GM18868 (cell line): ENCODE results near the gene AP2A2.

Experiments
- ATAC-seq: cut with Tn5 transposase; IDR thresholded peaks from one replicate; pipeline ENCODE4 v1.9.1; 2021; ENCODE audit warnings: mild to moderate bottlenecking, moderate library complexity; ENCODE audit not compliant: unreplicated experiment

Gene AP2A2

DNA sequence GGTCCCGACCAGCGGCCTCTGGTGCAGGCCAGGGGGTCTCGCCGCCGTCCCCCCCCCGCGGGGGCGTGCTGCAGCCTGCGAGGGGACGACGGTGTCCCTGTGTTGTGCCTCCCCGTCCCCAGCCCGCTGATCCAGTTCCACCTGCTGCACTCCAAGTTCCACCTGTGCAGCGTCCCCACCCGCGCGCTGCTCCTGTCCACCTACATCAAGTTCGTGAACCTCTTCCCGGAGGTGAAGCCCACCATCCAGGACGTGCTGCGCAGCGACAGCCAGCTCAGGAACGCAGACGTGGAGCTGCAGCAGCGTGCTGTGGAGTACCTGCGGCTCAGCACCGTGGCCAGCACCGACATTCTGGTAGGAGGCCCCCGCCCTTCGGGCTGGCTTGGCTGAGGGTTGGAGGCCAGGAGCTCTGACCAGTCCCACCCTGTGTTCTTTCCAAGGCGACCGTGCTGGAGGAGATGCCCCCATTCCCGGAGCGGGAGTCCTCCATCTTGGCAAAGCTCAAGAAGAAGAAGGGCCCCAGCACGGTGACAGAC is 68.0 kb downstream of the AP2A2 start:
- ATAC-seq = no peak

DNA sequence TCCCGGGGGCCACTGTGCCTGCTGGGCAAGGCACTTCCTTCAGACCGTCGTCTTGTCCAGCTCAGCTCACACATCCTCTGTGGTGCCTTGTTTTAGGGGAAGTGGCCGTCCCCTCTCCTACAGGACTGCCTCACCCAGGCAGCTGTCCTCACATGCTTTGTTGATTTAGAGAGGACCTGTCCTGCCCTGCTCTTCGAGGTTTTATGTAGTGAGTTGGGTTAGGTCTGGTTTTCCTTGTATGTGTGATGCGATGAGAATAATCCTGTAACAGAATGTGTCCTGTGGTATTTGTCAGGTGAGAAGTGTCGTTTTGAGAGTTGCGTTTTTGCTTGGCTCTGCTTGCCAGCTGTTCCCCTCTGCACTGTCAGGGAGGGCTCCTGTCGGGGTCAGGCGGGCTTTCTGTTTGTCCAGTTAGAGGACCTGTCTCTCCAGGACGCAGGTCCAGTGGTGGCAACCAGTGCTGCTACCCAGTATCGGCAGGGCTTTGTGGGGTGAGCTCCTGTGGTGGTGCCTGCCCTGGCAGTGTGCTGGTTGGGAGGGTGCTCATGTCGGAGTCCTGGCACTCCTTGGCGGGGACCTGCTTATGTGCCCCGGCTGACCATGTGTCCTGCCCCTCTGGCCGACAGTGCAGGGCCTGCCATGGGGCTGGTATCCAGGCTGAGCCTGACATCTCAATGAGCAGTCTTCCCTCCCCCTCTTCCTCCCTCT is 69.5 kb downstream of the AP2A2 start:
- no peak for ATAC-seq

DNA sequence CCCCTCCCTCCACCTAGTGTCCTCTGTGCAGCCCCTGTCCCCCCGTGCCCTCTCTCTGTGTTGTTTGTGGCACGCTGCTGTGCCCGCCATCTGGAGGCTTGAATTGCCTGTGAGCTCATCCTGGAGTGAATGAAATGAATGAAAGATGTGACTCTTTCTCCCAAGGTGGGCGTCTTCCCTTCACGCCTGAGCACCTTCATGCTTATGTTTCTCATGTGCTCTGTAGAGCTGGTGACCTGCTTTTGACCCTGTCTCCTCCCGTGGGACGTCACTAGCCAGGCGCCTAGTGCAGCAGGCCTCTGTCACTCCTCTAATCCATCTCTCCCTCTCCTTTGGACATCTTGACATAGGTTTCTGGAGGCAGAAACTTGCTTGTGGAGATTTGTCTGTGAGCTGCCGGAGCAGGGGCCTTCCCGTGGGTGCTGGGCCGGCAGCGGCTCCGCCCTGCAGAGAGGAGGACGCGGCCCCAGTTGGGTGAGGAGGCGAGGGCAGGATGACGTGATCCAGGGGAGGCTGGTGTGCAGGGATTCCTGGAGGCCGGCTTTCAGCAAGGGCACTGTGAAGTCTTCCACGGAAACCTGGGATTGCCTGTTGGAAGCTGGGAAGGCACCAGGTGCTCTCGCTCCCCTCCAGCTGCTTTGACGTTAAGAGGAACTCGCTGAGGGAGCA is 70.2 kb downstream of the AP2A2 start:
- peak; percentile 57 for ATAC-seq

DNA sequence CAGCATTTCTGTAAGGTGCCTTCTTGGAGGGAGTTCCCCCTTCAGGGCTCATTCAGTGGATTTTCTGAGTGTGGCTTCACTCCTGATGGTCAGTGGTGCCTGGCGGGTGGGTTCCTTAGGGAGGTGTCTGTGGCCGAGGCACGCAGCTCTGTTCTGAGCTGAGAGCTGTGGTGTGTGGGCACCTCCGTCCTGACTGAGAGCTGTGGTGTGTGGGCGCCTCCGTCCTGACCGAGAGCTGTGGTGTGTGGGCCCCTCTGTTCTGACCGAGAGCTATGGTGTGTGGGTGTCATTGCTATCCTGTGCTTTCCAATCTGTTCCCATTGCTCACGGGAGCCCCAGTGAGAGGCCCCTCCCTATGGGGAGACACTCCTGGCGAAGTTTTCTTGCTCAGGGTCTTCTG is 71.0 kb downstream of the AP2A2 start:
- ATAC-seq = no peak

DNA sequence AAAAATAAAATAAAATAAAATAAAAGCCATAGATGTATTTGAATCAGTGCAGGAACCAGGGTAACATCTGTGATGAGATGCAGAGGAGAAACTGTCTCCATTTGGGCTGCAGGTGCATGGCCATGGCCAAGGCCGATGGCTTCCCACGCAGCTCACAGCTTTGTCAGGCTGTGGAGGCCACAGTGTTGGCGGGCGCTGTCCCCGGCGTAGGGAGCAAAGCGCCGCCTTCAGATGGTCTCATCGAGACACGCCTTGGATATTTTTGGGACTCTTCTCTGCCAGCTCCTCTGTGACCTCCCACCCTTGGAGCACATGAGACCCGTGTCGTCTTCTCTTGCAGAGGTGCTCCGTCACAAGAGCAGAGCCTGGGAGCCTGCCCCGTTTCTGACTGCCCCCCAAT is 72.2 kb downstream of the AP2A2 start:
- ATAC-seq = no peak

DNA sequence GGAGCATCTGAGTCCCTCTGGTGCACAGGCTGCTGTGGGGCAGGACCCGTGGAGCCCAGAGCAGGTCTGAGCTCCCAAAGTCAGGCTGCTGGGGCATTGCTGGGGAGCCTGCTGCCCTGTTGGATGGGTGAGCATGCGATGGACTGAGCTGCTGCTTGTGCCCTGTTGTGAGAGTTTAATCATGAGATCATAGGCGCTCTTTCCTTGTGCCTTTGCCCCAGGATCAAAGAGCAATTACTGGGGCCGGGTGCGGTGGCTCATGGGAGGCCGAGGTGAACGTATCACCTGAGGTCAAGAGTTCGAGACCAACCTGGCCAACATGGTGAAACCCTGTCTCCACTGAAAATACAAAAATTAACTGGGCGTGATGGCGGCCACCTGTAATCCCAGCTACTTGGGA is 73.3 kb downstream of the AP2A2 start:
- no peak for ATAC-seq

DNA sequence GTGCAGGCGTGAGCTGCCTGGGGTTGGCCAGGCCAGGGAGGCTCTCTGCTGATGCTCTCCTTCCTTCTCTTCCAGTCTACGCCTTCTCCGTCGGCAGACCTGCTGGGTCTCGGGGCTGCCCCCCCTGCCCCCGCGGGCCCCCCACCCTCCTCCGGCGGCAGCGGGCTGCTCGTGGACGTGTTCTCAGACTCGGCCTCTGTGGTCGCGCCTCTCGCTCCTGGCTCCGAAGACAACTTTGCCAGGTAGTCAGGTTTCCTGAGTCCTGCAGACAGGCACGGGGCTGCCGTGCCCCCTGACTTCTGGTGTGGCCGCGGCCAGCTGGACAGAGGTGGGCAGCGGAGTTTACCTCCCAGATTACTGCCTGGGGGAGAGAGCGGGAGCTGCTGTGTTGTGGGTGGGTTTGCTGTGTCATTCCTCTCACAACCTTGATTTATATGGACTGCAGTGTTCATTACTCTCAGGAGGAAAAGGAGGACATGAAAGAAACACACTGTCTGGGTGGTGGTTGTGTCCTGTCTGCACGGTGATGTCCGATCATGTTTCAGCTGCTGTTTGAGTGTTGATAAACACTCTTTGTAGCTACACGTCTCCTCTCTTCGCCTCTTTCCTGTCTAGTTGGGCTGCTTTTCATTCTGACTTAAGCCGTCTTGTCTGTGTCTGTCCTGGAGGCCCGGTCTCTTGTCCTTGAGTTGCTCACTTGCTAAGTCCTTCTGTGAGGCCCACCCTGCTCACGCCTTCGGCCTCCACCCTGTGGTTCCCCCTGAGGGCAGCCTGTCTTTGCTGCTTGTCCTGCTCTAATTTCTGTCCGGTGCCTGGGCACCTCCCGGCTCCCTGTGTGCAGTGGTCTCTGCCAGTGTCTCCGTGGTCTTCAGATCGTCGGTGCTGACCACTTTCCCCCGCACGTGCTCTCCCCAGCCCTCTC is 74.9 kb downstream of the AP2A2 start:
- no peak for ATAC-seq

DNA sequence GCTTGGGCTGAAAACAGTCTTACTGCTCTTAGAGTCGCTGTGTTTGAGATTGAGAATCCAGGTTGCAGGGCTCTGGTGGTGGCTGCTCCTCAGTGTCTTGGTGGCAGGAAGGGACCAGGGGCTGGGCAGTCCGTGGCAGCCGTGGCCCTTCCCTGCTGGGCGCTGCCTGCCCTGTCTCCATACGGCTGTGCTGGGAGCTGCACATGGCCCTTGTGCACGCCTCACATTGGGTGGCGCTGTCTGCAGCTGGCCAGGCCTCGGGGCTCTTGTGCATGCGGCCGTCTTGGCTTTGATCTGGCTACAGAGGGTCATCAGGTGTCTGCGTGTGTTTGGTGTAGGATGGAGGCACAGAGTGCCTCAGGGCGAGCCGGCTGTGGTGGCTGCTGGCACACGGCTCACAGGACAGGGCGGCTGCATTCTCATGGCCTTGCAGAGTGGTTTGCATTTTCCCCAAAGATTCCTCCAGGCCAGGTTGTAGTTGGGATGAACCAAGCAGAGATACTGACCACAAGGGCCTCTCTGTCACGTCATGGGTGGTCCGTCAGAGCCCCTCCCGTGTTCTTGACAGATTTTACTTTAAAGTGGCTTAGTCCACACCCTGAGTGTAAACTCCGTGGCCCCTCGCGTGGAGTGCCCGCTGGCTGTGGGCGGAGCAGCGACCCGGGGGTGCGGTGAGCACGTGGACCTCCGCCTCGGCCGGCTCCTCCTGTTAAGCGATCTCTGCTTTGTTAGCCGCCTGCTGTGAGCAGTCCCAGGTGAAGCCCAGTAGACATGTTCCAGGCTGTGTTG is 76.1 kb downstream of the AP2A2 start:
- ATAC-seq = no peak

DNA sequence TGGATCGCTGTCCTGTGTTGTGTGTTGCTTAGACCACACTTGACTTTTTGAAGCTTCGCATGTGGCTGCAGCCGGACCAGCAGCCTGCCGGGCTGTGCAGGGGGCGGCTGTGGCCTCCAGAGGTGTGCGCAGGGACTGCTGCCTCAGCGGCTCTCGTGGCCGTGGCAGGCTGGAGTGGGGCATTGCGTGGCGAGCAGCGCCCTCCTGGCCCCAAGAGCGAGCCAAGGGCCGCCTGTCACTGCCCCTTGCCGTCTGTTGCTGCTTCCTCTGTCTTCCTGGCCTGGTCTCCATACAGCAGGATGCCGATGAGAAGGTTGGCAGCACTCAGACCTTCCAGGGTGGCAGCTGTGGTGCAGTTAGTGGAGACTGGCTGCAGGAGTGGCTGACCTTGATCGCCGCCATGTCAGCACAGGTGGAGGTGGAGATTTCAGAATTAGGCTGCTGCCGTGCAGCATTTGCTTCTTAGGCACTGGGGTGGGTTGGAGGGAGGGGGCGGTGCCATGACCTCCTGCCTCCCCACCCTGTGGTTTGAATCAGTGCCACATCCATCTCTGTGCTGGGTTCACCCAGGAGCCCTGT is 76.8 kb downstream of the AP2A2 start:
- ATAC-seq = no peak

DNA sequence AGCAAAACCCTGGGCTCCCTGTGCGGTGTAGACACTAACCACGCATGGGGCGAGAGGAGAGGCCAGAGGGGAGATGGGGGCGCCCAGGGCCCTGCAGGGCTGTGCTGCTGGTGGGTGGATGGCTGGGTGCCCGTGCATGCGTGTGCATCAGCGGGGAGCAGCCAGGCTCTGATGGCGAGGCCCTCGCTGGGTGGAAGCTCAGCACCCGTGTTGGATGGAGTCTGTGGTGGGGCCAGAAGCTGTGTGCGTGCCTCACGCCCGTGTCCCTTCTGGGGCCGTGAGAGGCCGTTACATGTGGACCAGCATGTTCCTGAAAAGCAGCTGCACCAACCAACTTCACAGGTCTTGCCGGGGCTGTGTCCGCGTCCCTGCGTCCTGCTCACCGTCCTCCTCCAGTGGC is 77.5 kb downstream of the AP2A2 start:
- ATAC-seq = no peak

DNA sequence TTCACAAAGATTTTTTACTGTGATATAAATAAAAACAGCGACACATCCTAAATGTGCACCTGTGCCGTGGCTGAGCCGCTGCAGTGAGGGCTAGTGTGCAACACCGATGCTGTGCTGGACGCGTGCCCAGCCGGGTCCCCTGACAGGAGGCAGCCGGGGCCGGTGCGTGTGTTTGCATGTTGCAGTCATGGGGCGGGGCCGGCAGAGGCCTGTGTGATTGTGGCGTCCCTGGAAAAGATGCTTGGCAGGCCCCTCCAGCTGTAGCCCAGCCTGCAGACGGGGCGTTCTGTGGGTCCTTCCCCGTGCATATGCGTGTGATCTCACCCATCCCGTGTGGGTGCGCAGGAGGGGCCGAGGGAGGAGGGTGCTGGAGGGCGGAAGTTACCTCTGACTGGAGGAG is 80.3 kb downstream of the AP2A2 start:
- ATAC-seq = no peak

DNA sequence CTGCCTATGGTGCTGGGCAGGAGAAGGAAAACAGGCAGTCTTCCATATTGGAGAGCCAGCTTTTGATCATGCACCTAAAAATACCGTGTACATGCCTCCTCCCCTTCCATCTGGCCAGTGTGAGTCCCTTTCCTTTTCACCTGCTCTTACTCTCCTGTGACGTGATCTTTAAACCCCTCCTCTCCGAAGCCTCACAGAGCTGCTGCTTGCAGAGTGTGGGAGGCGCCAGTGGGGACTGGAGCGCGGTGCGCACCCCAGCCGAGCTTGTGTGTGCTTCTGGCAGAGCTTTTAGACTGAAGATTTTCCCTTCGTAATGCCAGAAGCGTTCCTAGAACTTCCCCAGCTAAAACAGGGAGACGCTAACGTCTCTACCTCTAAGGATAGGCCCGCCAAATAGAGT is 81.1 kb downstream of the AP2A2 start:
- ATAC-seq = no peak

DNA sequence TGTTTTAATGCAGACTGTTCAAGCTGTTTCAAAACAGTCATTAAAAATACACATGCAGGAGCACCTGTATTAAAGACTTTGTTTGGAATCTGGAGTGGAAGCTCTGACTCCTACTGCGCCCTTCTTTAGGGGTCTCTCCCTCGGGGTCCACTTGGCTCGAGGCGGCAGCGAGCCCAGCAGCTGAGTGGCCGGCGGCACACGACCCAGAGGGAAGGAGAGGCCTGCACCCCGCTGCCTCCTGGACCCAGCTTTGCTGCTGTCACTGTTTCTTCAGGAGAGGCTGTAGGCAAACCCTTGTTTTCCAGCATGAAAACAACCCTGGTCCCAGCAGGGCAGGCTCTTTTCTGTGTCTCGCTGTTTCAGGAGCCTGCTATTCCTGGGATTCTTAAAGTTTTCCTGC is 81.6 kb downstream of the AP2A2 start:
- no peak for ATAC-seq

DNA sequence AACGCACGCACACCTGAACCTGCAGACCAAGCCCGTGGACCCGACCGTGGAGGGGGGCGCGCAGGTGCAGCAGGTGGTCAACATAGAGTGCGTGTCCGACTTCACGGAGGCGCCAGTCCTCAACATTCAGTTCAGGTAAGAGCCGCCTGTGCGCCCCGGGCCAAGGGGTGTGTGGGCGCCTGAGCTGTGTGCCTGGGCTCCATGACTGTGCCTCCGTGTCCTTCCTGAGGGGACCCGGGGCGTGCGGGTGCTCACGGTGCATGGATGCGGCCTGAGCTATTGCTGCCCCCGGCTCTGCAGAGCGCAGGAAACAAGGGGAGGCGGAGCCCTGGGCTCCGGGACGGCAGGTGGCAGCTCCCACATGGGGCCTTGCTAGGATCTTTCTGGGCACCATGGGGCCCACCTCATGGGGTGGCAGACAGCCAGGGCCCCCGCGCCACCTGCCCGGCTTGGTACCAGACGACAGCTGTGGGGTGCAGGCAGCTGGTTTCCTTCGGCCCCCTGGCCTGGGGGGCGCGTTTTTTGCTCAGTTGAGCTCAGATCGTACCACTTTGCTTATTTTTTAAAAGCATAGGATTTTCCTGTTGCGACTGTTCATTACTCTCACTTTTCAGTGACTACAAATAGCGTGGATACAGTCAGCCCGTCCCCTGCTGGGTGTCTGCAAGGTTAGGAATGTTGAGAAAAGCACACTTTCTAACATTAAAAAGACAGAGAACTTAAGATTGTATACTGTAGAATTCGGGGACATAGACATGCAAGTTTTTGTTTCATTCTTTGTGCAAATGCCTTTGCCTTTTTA is 82.5 kb downstream of the AP2A2 start:
- no peak for ATAC-seq

DNA sequence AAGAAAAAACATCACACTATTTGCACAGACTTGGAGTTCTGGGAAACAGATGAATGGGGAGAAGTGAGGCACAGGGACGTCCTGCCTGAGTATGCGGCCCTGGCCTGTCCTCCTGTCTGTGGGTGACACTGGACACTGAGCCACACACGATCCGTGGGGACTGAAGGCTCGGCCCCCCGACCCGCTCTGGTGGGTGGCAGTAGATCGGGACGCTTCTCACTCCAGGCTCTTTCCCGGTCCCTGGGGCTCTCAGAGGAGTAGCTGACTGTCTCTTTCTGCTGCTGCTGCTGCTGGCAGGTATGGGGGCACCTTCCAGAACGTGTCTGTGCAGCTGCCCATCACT is 83.1 kb downstream of the AP2A2 start:
- no peak for ATAC-seq

DNA sequence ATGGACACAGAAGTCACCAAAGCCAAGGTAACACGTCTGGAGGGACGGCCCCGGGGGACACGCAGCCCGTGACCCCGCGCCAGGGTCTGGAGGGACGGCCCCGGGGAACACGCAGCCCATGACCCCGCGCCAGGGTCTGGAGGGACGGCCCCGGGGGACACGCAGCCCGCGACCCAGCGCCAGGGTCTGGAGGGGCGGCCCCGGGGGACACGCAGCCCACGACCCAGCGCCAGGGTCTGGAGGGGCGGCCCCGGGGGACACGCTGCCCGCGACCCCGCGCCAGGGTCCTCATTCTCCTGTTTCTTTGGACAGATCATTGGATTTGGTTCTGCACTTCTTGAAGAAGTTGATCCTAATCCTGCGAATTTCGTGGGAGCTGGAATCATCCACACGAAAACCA is 83.7 kb downstream of the AP2A2 start:
- ATAC-seq = no peak

DNA sequence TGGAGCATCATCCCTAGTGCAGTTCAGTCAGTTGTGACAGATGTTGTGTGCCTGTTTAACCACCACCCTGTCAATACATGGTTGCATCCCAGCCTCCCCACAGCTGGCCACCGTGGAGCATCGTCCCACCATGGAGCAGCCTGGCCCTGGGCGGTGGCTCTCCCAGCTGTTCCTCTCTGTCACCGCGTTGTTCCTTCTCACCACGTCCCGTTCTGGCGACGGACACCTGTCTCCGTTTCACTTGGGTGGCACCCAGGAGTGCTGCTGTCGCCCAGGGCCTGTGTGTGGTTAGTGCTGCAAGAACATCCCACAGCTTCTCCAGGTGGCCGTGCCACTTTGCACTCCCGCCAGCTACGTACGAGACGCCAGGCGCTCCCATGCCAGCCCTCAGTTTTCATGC is 84.3 kb downstream of the AP2A2 start:
- ATAC-seq = no peak

DNA sequence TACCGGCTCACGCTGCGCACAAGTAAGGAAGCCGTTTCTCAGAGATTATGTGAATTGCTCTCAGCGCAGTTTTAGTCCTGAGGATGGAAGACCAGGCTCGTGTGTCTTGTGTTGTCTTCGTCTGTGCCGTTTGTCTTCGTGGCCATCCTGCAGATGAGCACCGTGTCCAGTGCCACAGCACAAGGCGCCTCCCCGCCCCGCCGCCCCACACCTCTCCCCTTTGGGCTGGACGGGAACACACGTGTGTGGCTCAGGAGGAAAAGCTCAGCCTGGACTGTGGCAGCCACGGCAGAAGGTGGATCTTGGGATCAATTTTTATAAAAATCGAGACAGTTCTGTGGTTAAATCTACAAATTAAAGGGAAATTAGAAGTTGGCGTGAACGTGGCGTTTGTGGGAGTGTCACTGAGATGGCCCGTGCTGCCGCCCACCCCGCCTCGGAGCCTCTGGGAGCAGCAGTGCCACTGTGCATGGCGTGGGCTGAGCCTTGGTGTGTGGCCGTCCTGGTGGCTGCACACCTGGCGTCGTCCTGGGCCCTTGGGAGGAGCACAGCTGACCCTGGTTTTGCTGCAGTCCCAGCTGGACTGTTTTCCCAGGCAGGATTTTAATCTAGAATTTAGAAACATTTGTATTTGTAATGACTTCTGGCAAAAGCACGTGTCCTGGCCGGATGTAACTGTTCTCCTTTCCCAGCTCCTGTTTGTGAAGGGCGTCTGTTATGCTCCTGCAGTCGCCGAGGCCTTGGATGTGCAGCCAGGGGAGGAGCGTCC is 85.1 kb downstream of the AP2A2 start:
- no peak for ATAC-seq

DNA sequence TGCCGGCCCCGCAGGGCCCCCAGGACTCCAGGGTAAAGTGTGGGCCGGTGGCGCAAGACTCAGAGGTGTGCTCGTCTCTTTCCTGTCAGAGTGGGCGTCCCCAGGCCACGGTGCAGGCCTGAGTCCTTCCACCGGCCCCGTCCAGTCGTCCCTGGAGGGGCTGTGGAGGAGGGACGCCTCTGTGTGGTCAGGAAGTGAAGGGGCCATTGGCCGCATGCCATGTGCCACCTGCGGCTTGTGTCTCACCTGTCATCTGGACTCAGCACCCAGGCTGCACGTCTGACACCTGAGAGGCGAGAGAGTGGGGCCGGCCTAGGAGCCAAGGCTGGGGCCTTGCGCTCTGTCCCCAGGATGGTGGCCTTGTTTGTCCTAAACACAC is 85.6 kb downstream of the AP2A2 start:
- no peak for ATAC-seq
